Right lobe of liver (tissue), 6 donors: ENCODE measurements around the gene VEGFA. TPM values are rescaled to one million over a fixed set of nuclear protein-coding genes. Genes with fewer than 3 reads are reported as not detected.

ENCODE experiments used
- ATAC-seq, 4 donors: fragments of 200-7000 bp; cut with Tn5 transposase; one replicate each; pipeline ENCODE4 v1.9.1; 2020; ENCODE audit warnings: mild to moderate bottlenecking in 4 of 4, moderate library complexity in 4 of 4
- DNase-seq, 3 donors: peaks; one replicate each; pipeline ENCODE4 v3.0.0-alpha.2; 2020
- H3K27ac ChIP-seq, 3 donors: fragments of 200-600 bp; one replicate each; pipeline ENCODE4 v1.8.0; 2022
- H3K27me3 ChIP-seq, 2 donors: fragments of 200-600 bp; one replicate each; pipeline ENCODE4 v1.8.0; 2022
- H3K36me3 ChIP-seq, 4 donors: fragments of 200-600 bp; sonication (generic) in 1 of 4; one replicate each; pipeline versions ENCODE4 v1.5.1 to v1.8.0; 2017 to 2022; ENCODE audit warnings: control low read depth in 1 of 4
- H3K4me1 ChIP-seq, 4 donors: fragments of 200-600 bp; sonication (generic) in 1 of 4; one replicate each; pipeline versions ENCODE4 v1.5.1 to v1.8.0; 2017 to 2022; ENCODE audit warnings: control low read depth in 1 of 4
- H3K4me3 ChIP-seq, 3 donors: fragments of 200-600 bp; one replicate each; pipeline ENCODE4 v1.8.0; 2022
- H3K9me3 ChIP-seq, 4 donors: fragments of 200-600 bp; sonication (generic) in 1 of 4; one replicate each; pipeline versions ENCODE4 v1.5.1 to v1.8.0; 2017 to 2022; ENCODE audit warnings: control low read depth in 1 of 4
- CTCF ChIP-seq, 4 donors: fragments of 200-600 bp in 3 of 4; fragments of 450-650 bp in 1 of 4; IDR thresholded peaks; one replicate each; pipeline versions ENCODE4 v1.5.1 to v1.8.0; 2016 to 2022; ENCODE audit warnings: antibody characterized with exemption in 4 of 4, mild to moderate bottlenecking in 2 of 4
- POLR2A ChIP-seq: fragments of 450-650 bp; IDR thresholded peaks from one replicate; pipeline ENCODE4 v1.6.1; 2017; ENCODE audit warnings: antibody characterized with exemption, mild to moderate bottlenecking
- WGBS: methylation state at CpG from one replicate; pipeline ENCODE4 v1.1.6; 2018; ENCODE audit warnings: low coverage, low lambda C conversion rate; ENCODE audit not compliant: insufficient coverage; ENCODE audit errors: missing lambda C conversion rate; 5-methylcytosine and 5-hydroxymethylcytosine counted together
- intact Hi-C, 2 donors: fragments of 100-400 bp; cut with DNase I; formaldehyde crosslinking; loops; one replicate each; pipeline versions ENCODE4 v1.11.2 to v1.14.1; 2022
- total RNA-seq, 6 experiments: library from RNA; depleted of rRNA in 2 of 6; stranded (reverse); fragments of >200 nt in 2 of 6; fragmentation: NEBNext Ultra II Directional in 3 of 6; extraction: Animal tissue kit (Norgen Biotek cat#: 25700) in 3 of 6; gene quantifications; one replicate each; pipeline versions ENCODE4 v1.1.0 to v1.2.4, GENCODE V29; 2016 to 2023
- donor health status: DM: no; HTN: yes; CAD: no.
- donor health status: DM: no; HTN: no; CAD: no.
- donor health status: DM: no; HTN: no; CAD: no.
- donor health status: DM: no; HTN: yes; CAD: no.
- donor health status: DM: no; HTN: yes; CAD: no.

The VEGFA gene
- total RNA-seq, 6 experiments from 2014 or later, result 91.3 to 571 (median 132) TPM

- no peaks in the 10 kb centered on the region for H3K4me1 ChIP-seq
- TF ChIP-seq POLR2A (no peak), CTCF (IDR thresholded peaks at IDR 0.05) (no peak)
- H3K9me3 ChIP-seq, result no peaks in the 10 kb centered on the region
- intact Hi-C loops, result no loop called here
- H3K36me3 ChIP-seq, result no peaks in the 10 kb centered on the region
- DNase-seq (peak in 1 of 3 donors; percentile 18), ATAC-seq (no peak)
- no peak overlapping the region for H3K27ac ChIP-seq
- WGBS, result 57% methylated on average over 6 of the region's 9 CpGs
- no peak overlapping the region for H3K4me3 ChIP-seq
- no peaks in the 10 kb centered on the region for H3K27me3 ChIP-seq
Measured at GRCh38 chr6:43742931-43743632, 26.9 kb upstream of the VEGFA start.

- intact Hi-C loops, result no loop called here
- Histone ChIP-seq H3K4me1 (no peaks in the 10 kb centered on the region), H3K27ac (no peak overlapping the region), H3K27me3 (no peaks in the 10 kb centered on the region), H3K4me3 (no peak overlapping the region), H3K9me3 (no peaks in the 10 kb centered on the region), H3K36me3 (no peaks in the 10 kb centered on the region)
- no peak for TF ChIP-seq CTCF (IDR thresholded peaks at IDR 0.05)
- TF ChIP-seq POLR2A, result no peak
- ATAC-seq (no peak), DNase-seq (peak in 1 of 3 donors; percentile 31)
- WGBS, result 81% methylated on average over 3 of the region's 5 CpGs
Measured at GRCh38 chr6:43743682-43744381, 26.2 kb upstream of the VEGFA start.

- 97% methylated on average over 4 of the region's 8 CpGs for WGBS
- DNase-seq (peak in 1 of 3 donors; percentile 20), ATAC-seq (no peak)
- no peak overlapping the region for H3K27ac ChIP-seq
- H3K9me3 ChIP-seq, result no peaks in the 10 kb centered on the region
- H3K4me3 ChIP-seq, result no peak overlapping the region
- intact Hi-C loops, result no loop called here
- no peak for TF ChIP-seq POLR2A
- TF ChIP-seq CTCF (IDR thresholded peaks at IDR 0.05), result no peak
- no peaks in the 10 kb centered on the region for H3K27me3 ChIP-seq
- no peaks in the 10 kb centered on the region for H3K4me1 ChIP-seq
- H3K36me3 ChIP-seq, result no peaks in the 10 kb centered on the region
Measured at GRCh38 chr6:43744491-43744890, 25.5 kb upstream of the VEGFA start.

- peak in 1 of 4 donors; percentile 24 for ATAC-seq
- intact Hi-C loops, result no loop called here
- TF ChIP-seq POLR2A, result no peak
- no peak for TF ChIP-seq CTCF (IDR thresholded peaks at IDR 0.05)
- Histone ChIP-seq H3K36me3 (no peaks in the 10 kb centered on the region), H3K9me3 (no peaks in the 10 kb centered on the region), H3K4me1 (no peaks in the 10 kb centered on the region), H3K27ac (no peak overlapping the region), H3K4me3 (no peak overlapping the region), H3K27me3 (no peaks in the 10 kb centered on the region)
- WGBS, result 79% methylated on average over 12 of the region's 16 CpGs
- DNase-seq, result peak in 1 of 3 donors; percentile 24
Measured at GRCh38 chr6:43744931-43745727, 24.9 kb upstream of the VEGFA start.
